ENCODE measurements around the gene ARHGAP8.

ARHGAP8 gene

DNA sequence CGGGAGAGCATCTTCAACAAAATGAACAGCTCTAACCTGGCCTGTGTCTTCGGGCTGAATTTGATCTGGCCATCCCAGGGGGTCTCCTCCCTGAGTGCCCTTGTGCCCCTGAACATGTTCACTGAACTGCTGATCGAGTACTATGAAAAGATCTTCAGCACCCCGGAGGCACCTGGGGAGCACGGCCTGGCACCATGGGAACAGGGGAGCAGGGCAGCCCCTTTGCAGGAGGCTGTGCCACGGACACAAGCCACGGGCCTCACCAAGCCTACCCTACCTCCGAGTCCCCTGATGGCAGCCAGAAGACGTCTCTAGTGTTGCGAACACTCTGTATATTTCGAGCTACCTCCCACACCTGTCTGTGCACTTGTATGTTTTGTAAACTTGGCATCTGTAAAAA lies 109.9 kb downstream of the ARHGAP8 start:
- DNase-seq (ENCODE audit: low read depth) = no peak

DNA sequence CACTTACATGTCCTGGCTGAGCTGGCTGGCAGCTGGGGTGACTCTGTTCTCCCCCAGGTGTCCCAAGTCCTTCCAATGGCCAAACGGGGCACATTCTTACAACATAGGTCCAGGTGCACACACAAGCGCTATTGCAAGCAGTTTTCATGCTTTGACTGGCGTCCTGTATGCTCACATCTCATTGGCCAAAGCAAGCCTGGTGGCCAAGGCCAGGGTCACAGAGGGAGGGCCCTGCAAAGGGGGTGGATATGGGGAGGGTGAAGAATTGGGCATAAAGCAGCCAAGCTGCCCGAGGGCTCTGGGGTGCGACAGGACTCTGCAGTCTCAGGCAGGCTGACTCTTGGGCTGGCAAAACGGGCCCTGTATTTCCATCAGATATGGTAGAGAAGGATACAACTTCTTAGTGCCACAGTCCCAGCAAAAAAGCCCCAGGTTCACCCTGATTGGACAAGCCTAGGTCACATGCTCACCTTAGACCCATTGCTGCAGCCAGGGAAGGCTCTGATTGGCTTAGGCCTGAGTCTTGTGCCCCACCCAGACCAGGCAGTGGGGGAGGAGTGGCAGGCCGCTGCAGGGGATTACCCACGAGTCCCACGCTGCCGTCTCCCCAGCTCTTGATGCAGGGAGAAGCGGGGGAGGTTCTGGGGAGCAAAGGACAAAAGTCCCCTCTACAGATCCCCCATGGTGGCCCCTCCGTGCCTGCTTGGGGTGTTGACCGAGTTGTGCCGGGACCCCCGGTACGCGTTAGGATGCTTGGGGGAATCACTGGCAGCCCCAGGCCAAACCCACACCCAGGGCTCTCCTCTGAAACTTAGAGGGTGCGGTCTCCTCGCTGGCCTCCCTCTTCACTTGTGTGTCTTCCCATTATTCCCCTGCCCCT lies 110.8 kb downstream of the ARHGAP8 start:
- no peak for DNase-seq (ENCODE audit: low read depth)

DNA sequence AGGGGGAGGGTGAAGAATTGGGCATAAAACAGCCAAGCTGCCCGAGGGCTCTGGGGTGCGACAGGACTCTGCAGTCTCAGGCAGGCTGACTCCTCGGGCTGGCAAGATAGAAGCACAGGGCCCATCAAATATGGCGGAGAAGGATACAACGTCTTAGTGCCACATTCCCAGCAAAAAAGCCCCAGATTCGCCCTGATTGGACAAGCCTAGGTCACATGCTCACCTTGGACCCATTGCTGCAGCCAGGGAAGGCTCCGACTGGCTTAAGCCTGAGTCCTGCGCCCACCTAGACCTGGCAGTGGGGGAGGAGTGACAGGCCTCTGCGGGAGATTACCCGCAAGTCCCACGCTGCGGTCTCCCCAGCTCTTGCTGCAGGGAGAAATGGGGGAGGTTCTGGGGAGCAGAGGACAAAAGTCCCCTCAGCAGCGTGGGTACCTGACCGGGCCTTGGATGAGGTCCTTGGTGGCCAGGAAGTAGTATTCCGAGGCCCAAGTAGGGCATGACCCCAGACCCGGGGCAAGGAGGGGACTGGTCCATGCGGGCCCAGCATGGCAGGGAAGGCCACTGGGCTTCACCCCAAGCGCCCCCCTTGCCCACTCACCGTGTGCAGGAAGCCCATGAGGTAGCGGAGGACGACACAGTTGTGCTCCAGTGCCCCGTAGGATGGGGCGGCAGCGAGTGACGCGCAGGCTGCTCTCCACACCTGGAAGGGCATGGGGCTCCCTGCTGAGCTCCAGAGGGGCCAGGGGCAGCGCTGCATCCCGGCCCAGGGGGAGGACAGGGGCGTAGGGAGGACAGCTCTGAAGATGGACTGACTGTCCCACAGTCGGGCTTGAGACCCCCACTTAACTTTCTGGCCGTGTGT lies 113.0 kb downstream of the ARHGAP8 start:
- DNase-seq (ENCODE audit: low read depth) = no peak

- no peak for DNase-seq (ENCODE audit: low read depth)
These were observed 116.8 kb downstream of the ARHGAP8 start for GRCh38 chr22:44869196-44869595.

- no peak for DNase-seq (ENCODE audit: low read depth)
These were observed 117.6 kb downstream of the ARHGAP8 start for GRCh38 chr22:44870021-44870420.

DNA sequence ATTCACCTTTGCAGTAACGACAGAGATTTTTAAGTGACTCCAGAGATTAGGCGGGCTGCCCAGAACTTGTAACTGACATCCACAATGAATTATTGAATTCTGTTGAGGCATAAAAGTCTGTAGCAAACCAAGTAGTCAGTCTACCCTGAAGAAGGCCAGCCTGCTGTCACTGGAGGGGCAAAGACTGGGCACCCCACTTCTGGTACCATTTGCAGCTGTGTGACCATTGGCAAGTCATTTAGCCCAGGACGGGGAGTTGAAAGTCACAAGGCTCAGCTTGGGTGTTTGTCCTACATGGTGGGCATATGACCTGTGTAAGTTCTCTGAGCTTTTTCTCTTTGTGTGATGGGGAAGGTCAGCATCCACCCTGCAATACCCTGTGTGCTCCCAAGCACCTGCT lies 119.4 kb downstream of the ARHGAP8 start:
- DNase-seq (ENCODE audit: low read depth) = no peak

GRCh38 chr22:44876921-44877320 lies 124.5 kb downstream of the ARHGAP8 start:
- DNase-seq (ENCODE audit: low read depth) = no peak

- DNase-seq (ENCODE audit: low read depth) = no peak
These were observed 126.3 kb downstream of the ARHGAP8 start for GRCh38 chr22:44878483-44879300.

DNA sequence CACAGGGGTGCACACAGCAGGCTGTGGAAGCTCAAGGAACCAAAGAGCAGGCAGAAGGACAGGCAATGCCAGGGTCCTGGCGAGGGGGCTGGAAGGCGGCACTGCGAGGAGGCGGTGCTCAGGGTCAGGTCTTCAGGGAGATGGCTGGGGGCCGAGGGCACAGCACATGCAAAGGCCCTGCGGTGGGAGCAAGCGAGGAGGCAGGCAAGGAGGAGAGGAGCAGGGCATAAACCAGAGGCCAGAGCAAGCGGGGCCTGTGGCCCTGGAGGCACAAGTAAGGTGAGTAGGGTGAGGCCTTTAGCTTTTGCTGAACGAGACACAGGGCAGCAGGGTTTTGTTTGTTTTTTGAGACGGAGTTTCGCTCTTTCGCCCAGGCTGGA lies 126.9 kb downstream of the ARHGAP8 start:
- no peak for DNase-seq (ENCODE audit: low read depth)

DNA sequence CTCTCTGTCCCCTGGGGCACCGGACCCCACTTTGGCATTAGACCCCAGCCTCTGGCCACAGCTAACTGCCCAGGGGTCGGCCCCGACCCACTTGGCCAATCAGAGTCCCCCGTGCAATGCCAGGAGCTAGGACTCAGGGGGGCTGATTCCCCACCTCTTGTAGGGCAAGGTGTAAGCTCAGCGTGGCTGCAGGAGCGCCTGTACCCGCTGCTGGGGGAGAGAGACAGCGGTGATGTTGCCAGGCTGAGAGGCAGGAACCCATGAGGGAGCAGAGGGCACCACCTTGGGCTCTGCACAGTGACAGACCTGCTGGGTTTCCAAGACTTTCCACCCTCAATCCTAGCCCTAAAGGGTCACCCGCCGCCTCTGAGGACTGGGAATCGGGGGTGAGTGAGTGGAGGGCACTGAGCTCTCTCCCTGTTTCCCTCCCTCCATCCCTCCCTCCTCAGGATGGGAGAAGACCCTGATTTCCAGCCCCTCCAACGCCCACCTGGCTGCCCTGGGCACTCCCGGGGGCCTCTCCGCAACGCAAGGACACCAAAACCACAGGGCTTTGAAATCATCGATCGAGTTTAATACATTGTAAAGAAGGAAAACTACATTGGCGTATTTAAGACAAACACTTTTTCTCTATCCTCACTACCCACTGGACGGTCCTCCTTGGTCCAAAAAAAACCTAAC lies 128.4 kb downstream of the ARHGAP8 start:
- DNase-seq (ENCODE audit: low read depth) = no peak

GRCh38 chr22:44881624-44882023 lies 129.2 kb downstream of the ARHGAP8 start:
- no peak for DNase-seq (ENCODE audit: low read depth)

- no peak for DNase-seq (ENCODE audit: low read depth)
These were observed 130.0 kb downstream of the ARHGAP8 start for GRCh38 chr22:44882226-44882905.

DNA sequence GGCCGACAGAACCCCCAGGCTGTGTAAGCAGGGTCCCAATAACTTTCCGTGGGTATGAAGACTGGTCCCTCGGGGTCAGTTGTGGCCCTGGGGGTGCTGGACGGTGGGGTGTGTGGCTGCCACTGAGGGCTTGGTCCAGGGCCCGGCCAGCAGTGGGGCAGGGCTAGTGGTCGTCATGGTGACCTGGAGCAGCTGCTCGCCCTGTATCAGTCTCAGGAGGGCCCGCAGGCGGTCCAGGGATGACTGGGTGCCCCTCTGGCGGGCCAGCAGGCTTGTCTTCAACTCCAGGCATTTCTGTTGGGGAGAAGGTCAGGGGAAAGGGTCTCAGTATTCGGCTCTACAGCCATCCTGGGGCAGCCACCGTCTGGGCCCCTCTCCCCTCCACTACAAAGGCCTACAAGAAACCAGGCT lies 130.6 kb downstream of the ARHGAP8 start:
- no peak for DNase-seq (ENCODE audit: low read depth)

DNA sequence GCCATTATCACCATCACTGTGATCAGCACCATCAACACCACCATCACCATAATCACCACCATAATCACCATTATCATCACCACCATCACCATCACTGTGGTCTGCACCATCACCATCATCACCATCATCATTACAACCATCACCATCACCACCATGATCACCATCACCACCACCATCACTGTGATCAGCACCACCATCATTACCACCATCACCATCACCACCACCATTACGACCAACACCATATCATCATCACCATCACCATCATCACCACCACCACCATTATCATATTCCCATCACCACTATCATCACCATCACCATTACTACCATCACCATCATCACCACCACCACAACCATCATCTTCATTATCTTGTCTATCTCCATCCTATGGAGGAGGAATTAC lies 132.2 kb downstream of the ARHGAP8 start:
- DNase-seq (ENCODE audit: low read depth) = no peak

GRCh38 chr22:44884968-44885805 lies 132.8 kb downstream of the ARHGAP8 start:
- DNase-seq (ENCODE audit: low read depth) = no peak

- DNase-seq (ENCODE audit: low read depth) = no peak
These were observed 133.5 kb downstream of the ARHGAP8 start for GRCh38 chr22:44885806-44886360.

GRCh38 chr22:44887941-44888366 lies 135.6 kb downstream of the ARHGAP8 start:
- no peak for DNase-seq (ENCODE audit: low read depth)

GRCh38 chr22:44888491-44889254 lies 136.3 kb downstream of the ARHGAP8 start:
- DNase-seq (ENCODE audit: low read depth) = no peak
